GM18526 (cell line): ENCODE results near the gene KCND2.

ENCODE experiments used
- POLR2A ChIP-seq: IDR thresholded peaks from 3 replicates; pipeline ENCODE4 v1.6.1; 2011; ENCODE audit not compliant: insufficient read length; ENCODE audit errors: extremely low read depth

Gene KCND2

GRCh38 chr7:120373174-120373573, 100.2 kb downstream of the KCND2 start:
- no peak for TF ChIP-seq POLR2A

GRCh38 chr7:120394595-120394994, 121.6 kb downstream of the KCND2 start:
- no peak for TF ChIP-seq POLR2A

GRCh38 chr7:120395526-120396019, 122.6 kb downstream of the KCND2 start:
- TF ChIP-seq POLR2A = peak; percentile 41

- no peak for TF ChIP-seq POLR2A
These were observed 125.5 kb downstream of the KCND2 start for GRCh38 chr7:120398284-120399000.

GRCh38 chr7:120400806-120401455, 128.0 kb downstream of the KCND2 start:
- TF ChIP-seq POLR2A = no peak

GRCh38 chr7:120402079-120402767, 129.2 kb downstream of the KCND2 start:
- TF ChIP-seq POLR2A = no peak

GRCh38 chr7:120402801-120403200, 129.8 kb downstream of the KCND2 start:
- TF ChIP-seq POLR2A = no peak

GRCh38 chr7:120404042-120404441, 131.1 kb downstream of the KCND2 start:
- TF ChIP-seq POLR2A = no peak

- TF ChIP-seq POLR2A = no peak
These were observed 132.7 kb downstream of the KCND2 start for GRCh38 chr7:120405652-120406051.

- TF ChIP-seq POLR2A = no peak
These were observed 134.0 kb downstream of the KCND2 start for GRCh38 chr7:120407010-120407409.

- TF ChIP-seq POLR2A = no peak
These were observed 139.4 kb downstream of the KCND2 start for GRCh38 chr7:120412139-120413050.

GRCh38 chr7:120413164-120413563, 140.2 kb downstream of the KCND2 start:
- no peak for TF ChIP-seq POLR2A

- TF ChIP-seq POLR2A = no peak
These were observed 144.4 kb downstream of the KCND2 start for GRCh38 chr7:120417244-120417979.

GRCh38 chr7:120421151-120421651, 148.2 kb downstream of the KCND2 start:
- no peak for TF ChIP-seq POLR2A
